Lower leg skin (tissue), 3 donors: ENCODE data around the gene KSR2.

Experiments used
- CTCF ChIP-seq, 3 donors: fragments of 450-650 bp; IDR thresholded peaks; one replicate each; pipeline ENCODE4 v1.5.1; 2016; ENCODE audit warnings: antibody characterized with exemption in 3 of 3, mild to moderate bottlenecking in 3 of 3, moderate library complexity in 2 of 3
- POLR2A ChIP-seq, 2 donors: fragments of 450-650 bp; IDR thresholded peaks; one replicate each; pipeline ENCODE4 v1.6.1; 2016 to 2017; ENCODE audit warnings: antibody characterized with exemption in 2 of 2, mild to moderate bottlenecking in 1 of 2, moderate library complexity in 1 of 2

GRCh38 chr12:117528538-117528937 lies 440.3 kb downstream of the KSR2 start:
- TF ChIP-seq CTCF (IDR thresholded peaks at IDR 0.05), result no peak
- TF ChIP-seq POLR2A (IDR thresholded peaks at IDR 0.05), result no peak
